ENCODE data around the gene MIER2.

MIER2 gene

DNA sequence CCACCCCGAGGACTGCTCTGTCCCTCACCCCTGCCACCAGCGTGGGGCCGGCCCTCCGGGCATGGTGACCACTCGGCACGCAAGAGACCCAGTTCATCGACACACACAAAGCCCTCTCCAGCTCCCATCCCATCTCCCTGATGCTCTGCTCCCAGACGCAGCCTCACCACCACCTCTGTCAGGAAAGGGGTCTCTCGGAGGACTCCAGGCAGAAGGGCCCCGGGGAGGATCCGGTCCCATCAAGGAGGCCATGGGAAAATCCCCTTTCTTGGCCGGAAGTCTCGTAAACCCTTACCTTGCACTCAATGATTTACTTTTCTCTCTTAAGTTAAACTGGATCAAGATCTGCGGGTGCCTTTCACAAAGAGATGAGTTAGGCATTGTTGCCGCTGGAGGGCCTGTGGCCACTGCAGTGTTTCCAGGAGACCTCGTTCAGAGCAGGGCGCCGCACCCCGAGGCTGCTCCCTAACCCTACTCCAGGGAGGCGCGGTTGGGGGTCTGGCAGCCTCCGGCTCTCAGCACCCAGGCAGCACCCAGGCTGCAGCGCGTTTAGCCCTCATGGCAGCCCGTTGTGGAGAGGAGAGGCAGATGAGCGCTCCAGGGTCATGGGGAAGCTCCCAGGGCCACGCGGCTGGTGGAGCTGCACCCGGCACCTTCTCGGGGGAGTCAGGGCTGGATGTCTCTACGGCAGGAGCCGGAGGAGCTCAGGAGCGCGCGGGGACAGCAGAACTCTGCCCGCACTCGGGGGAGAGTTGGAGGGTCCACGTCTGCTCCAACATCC lies 33.4 kb upstream of the MIER2 start:
- DNase-seq, result no peak

DNA sequence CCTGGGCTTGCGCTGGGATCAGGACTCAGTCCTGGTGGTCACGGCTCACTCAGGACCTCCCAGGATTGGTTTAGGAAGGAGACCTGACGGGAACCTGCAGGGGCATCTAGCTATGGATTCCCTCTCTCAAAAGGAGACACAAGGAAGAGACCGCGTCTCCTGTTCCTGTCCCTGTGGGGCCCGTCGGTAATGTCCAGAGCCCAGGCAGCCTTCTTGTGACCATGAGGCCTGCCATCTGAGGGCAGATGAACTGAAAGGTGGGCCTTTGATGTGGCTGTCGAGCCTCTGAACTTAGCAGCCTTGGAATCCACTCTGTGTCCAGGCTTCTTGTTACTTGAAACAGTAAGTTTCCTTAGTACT lies 31.5 kb upstream of the MIER2 start:
- DNase-seq, result no peak

- no peak for DNase-seq
Measured at GRCh38 chr19:375395-376110, 31.0 kb upstream of the MIER2 start.

DNA sequence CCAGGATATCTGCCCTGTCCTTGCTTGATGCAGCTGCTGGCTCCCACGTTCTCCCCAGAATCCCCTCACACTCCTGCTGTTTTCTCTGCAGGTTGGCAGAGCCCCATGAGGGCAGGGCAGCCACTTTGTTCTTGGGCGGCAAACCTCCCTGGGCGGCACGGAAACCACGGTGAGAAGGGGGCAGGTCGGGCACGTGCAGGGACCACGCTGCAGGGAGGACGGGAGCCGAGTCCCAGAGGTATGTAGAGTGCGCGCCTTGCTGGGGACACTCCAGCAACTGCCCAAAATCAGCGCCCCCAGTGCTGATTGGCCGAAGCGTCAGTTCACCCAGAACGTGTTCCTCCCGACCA lies 30.3 kb upstream of the MIER2 start:
- DNase-seq, result no peak

- no peak for DNase-seq
Measured at GRCh38 chr19:374183-374885, 29.7 kb upstream of the MIER2 start.

- no peak for DNase-seq
Measured at GRCh38 chr19:373391-374182, 29.0 kb upstream of the MIER2 start.

- DNase-seq, result no peak
Measured at GRCh38 chr19:372306-372890, 27.8 kb upstream of the MIER2 start.

DNA sequence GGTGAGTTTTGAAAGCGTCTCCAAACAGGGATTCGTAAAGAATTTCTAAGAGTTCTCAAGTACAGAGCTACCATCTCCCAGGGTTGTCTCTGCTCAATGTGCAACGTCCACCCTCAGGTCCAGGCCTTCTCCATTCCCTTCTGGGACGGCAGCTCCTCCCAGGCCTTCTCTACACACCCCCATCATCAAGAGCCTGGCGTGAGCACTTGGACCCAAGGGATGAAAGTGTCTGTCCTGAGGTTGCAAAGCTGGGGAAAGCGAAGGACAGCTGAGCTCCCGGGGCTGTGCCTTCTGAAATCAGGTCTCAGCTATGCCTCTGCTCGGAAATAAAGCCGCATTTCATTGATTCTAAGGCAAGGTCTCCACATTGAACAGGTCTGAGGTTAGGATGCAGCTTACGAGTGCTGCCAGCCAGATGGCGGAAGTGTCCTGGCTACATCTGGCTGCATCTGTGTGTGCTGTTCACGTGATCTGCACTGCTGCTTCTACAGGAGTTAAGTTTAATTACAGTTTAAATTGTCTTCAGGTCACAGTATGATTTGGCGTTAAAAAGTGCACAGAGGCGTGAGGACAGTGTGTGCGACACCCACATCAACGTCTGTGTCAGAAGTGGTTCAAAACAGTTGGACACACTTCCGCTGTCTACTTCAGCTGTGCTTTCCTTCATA lies 27.0 kb upstream of the MIER2 start:
- no peak for DNase-seq

DNA sequence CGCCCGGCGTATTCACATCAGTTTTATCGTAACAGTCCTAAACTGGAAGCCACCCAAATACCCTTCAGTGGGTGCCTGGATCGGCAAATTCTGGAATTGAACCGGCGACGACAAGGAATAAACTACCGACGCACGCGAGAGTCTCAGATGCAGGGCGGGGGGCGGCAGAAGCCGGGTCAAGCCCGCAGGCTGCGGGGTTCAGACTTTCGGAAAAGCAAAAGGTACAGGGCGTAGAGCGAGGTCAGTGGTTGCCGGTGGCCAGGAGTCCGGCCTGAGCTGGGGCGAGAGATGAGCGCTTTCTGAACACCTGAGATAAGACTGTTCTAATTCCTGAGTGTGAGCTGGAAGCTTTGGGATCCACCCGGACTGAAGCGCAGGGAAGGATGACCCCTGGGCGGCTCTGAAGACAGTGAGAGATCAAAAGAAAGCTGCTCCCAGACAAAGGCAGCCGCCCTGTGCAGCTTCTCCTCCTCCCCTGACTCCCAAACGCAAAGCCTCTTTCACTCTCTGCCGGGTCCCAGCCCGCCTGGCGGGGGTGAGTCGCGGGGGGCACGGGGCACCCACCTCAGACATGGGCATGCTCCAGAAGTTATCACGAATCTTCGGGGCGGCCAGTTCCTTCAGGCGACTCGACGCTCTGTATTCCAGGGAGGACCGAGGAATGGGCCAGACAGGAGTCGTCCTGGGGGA lies 26.2 kb upstream of the MIER2 start:
- DNase-seq, result no peak

GRCh38 chr19:369876-370275 lies 25.3 kb upstream of the MIER2 start:
- DNase-seq, result no peak

DNA sequence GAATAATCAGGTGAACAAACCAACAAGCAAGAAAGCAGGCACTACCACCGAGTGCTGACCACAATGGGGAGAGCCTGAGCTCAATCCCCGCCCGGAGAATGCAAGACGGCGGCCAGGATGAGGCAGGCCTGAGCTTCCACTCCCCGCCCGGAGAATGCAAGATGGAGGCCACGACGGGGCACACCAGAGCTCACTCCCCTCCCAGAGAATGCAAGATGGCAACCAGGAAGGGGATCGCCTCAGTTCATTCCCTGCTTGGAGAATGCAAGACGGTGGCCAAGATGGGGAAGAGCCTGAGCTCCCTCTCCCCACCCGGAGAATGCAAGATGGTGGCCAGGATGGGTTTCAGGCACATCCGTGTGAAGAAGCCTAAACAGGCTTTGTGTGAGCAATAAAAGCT lies 24.7 kb upstream of the MIER2 start:
- no peak for DNase-seq

GRCh38 chr19:368630-369024 lies 24.0 kb upstream of the MIER2 start:
- no peak for DNase-seq

DNA sequence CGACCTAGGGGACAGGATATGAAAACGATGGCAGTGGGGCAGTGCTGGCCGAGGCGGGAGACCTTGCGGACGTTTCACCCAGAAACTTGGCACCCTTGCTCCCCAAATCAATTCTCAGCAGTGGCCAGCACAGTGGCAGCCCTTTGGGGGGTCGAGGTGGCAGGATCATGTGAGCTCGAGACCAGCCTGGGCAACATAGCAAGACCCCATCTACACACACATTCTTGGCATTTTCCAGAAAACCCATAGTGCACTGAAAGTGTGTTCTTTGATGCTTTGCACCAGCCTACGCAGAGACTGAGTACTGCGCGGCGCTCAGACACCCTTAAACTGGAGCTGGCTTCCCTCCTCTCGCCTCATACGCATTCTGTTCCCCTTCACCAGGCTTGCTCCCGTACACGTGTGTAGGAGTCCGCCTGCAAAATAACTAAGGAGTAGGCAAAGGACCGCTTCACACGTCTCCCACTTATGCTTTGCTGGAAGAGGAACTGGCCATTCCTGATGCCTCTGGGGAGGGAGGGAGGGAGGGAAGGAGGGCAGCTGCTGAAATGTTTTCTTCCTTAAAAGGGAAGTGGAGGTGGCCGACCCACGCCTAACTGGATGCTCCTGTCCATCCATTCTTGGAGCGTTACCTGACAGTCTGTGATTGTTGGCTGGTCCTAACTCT lies 23.5 kb upstream of the MIER2 start:
- no peak for DNase-seq

DNA sequence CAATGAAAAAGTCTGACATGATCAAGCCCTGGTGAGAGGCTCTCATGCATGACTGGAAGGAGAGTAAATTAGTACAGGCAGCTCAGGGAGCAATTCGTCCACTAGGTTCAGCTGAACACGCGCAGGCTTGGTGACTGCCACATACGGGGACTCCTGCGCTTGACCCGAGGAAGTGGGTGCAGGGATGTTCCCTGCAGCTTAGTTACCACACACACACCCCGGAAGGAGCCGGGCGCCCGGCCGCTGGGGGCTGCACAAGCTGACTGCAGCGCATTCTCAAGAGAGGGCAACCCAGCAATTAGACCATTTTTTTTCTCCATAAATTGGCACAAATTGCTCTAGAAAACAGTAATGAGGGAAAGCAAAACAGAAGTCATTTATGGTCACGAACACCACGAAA lies 23.0 kb upstream of the MIER2 start:
- no peak for DNase-seq

DNA sequence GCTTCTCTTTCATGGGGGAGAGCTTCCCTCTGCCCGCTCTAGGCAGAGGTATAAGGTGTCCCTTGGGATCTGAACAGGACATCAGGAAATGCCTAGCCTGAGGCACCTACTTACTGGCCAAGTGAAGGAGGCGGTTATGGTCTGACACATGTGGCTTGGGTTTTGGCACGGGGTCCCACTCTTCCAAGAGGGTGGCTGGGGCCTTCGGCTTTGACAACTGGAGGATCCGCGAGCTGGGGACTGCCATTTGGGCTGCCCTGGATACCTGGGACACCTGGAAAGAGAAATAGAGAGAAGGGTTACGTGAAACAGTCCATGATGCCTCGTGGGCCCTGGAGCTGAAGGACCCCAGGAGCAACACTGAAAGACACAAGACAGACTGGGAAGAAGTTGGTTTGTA lies 22.4 kb upstream of the MIER2 start:
- no peak for DNase-seq

DNA sequence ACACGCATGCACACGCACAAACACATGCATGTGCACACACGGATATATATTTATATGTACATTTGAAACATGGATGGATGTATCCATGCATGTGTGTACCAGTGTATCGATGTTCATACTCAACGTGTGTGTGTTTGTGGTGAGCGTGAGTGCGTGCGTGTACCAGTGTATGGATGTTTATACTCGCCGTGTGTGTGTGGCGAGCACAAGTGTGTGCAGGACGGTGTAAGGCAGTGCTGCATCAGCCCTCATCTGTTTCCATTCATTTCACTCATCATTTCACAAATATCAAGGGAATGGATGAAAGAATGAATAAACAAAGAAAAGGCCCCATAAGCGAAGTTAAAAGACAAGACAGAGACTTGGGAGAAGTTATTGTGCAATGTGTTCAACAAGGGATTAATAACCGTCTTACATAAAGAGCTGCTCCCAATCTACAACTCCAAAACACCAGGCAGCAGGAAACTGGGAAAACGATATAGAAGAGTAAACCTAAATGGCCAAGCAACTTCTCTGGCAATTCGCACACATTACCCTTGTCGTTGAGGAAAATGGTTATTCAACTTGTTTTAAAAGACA lies 21.7 kb upstream of the MIER2 start:
- no peak for DNase-seq

GRCh38 chr19:364496-365287 lies 20.1 kb upstream of the MIER2 start:
- DNase-seq, result no peak

- DNase-seq, result no peak
Measured at GRCh38 chr19:362683-363082, 18.1 kb upstream of the MIER2 start.

DNA sequence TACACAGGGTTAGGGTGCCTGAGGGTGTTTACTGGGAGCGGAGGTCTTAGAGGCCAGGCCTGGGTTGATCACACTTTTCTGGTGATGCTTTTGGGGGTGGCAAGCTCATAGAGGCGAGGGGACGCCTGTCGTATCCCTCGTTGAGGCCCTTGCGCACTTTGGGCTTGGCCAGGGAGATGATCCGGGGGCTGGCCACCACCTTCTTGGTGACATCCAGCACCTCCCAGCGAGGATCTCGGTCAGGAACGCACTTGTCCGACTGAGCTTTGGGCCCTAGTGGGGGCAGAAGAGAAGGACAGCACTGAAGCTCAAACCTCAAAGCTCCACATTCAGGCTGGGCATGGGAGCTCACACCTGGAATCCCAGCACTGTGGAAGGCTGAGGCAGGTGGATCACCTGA lies 17.6 kb upstream of the MIER2 start:
- DNase-seq, result no peak

DNA sequence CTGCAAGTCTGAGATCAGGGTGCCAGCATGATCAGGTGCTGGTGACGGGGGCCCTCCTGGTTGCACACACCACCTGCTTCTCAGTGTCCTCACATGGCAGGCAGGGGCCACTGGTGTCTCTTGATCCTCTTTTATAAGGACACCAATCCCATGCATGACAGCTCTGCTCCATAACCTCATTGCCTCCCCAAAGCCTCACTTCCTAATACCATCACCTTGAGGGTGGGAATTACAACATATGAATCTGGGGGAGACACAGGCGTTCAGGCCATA lies 15.0 kb upstream of the MIER2 start:
- no peak for DNase-seq

Measured in NCI-H1930 (cell line).